ENCODE results near the gene SLC37A4. TPM values are rescaled to one million over a fixed set of nuclear protein-coding genes. Genes with fewer than 3 reads are reported as not detected.

Gene SLC37A4
- total and polyA plus RNA-seq, 2 of the 13 experiments (the other 11 are each of a cell fraction or from before 2014, with no cell fraction given): 43.0 to 56.1 TPM

GRCh38 chr11:119046489-119046888 lies 15.8 kb upstream of the SLC37A4 start:
- H2AFZ ChIP-seq (ENCODE audit: low read length): no peak overlapping the region
- no peaks in the 10 kb centered on the region for H3K9me3 ChIP-seq (ENCODE audit: low read length)
- CTCF ChIA-PET (ENCODE audit: low intra/inter-chr PET ratio, low total read pairs): no interaction called here
- H3K4me2 ChIP-seq (ENCODE audit: low read depth, low read length): no peak overlapping the region
- POLR2A ChIA-PET: interaction anchor here (0.9 kb wide), 1 partner anchor 10 kb away, joined by 3 read pairs; no protein-coding TSS in a partner anchor
- no peaks in the 10 kb centered on the region for H3K79me2 ChIP-seq (ENCODE audit: insufficient read depth, low read length)
- in situ Hi-C loops (cut with HindIII; ENCODE audit: extremely low pct_ligation_motif_present, low pct_unique_long_range_greater_than_20kb): no loop called here
- DNase-seq (ENCODE audit: low spot score) (no peak), FAIRE-seq (no peak), ATAC-seq (no peak)
- no TSS peak for BruUV-seq (replicated peaks)
- no peak overlapping the region for H3K4me3 ChIP-seq (replicated peaks in 1 of 3; ENCODE audit: insufficient read depth in 1 of 3, low read depth in 2 of 3, low read length in 3 of 3)
- intact Hi-C loops (cut with micrococcal nuclease; ENCODE audit: unreplicated experiment): no loop called here
- peaks cover 39 to 47% of the 10 kb centered on the region in 2 experiments for H3K36me3 ChIP-seq (replicated peaks in 1 of 2; ENCODE audit: control insufficient read depth in 1 of 2, insufficient read depth in 2 of 2, low read length in 2 of 2)
- peaks cover 9% of the 10 kb centered on the region; the same call in 1 of the 2 replicates for H3K4me1 ChIP-seq (ENCODE audit: insufficient read depth, low read length)
- H3K27me3 ChIP-seq (ENCODE audit: control insufficient read depth in 1 of 2, insufficient read depth in 2 of 2, low read length in 2 of 2): no peaks in the 10 kb centered on the region; a peak in 1 of 5 replicates
- no peak overlapping the region for H3K27ac ChIP-seq (ENCODE audit: extremely low read length, insufficient read depth, low read length)
- no CpG with 5 or more reads among the region's 6 CpGs for WGBS (ENCODE audit: low lambda C conversion rate)
- peaks cover 3% of the 10 kb centered on the region; the same call in 1 of the 2 replicates for H4K20me1 ChIP-seq (ENCODE audit: insufficient read depth, low read length)
- H3K9ac ChIP-seq (ENCODE audit: insufficient read depth, low read depth, low read length): no peak overlapping the region
- TF ChIP-seq SAP130 (CRISPR knock-in tag; IDR thresholded peaks at IDR 0.05; ENCODE audit: low read depth) (no peak), RBFOX2 (IDR thresholded peaks at IDR 0.05; ENCODE audit: low read depth, low read length) (0 out of 2 replicates have a peak, but pooled peaks have one; percentile 18)

- intact Hi-C loops (cut with micrococcal nuclease; ENCODE audit: unreplicated experiment) (no loop called here), in situ Hi-C loops (cut with HindIII; ENCODE audit: extremely low pct_ligation_motif_present, low pct_unique_long_range_greater_than_20kb) (no loop called here)
- 83% methylated on average over 6 of the region's 6 CpGs for WGBS (ENCODE audit: low lambda C conversion rate)
- CTCF ChIA-PET (ENCODE audit: low intra/inter-chr PET ratio, low total read pairs): no interaction called here
- POLR2A ChIA-PET: interaction anchor here (1.2 to 2.4 kb wide), 2 partner anchors 23 to 26 kb away, joined by 7 to 8 read pairs; partner anchors contain the start of genes RPS25, TRAPPC4 and VPS11
- BruUV-seq (replicated peaks): no TSS peak
- peaks cover 9% of the 10 kb centered on the region; the same call in 1 of the 2 replicates for H3K4me1 ChIP-seq (ENCODE audit: insufficient read depth, low read length)
- H3K27ac ChIP-seq (ENCODE audit: extremely low read length, insufficient read depth, low read length): no peak overlapping the region
- no peak overlapping the region for H3K9ac ChIP-seq (ENCODE audit: insufficient read depth, low read depth, low read length)
- H3K9me3 ChIP-seq (ENCODE audit: low read length): no peaks in the 10 kb centered on the region
- peaks cover 3% of the 10 kb centered on the region; the same call in 1 of the 2 replicates for H4K20me1 ChIP-seq (ENCODE audit: insufficient read depth, low read length)
- no peak for DNase-seq (ENCODE audit: low spot score)
- FAIRE-seq: no peak
- TF ChIP-seq KDM5A (IDR thresholded peaks at IDR 0.05; ENCODE audit: borderline replicate concordance, low read length) (no peak), KLF9 (CRISPR knock-in tag; IDR thresholded peaks at IDR 0.05; ENCODE audit: low read depth) (no peak), ARID2 (CRISPR knock-in tag; IDR thresholded peaks at IDR 0.05; ENCODE audit: borderline replicate concordance) (no peak), MAF1 (CRISPR knock-in tag; IDR thresholded peaks at IDR 0.05; ENCODE audit: borderline replicate concordance) (no peak), ZNF672 (CRISPR knock-in tag; IDR thresholded peaks at IDR 0.05) (no peak), ARHGAP35 (CRISPR knock-in tag; IDR thresholded peaks at IDR 0.05; ENCODE audit: borderline replicate concordance) (no peak), NFE2L2 (IDR thresholded peaks at IDR 0.05; ENCODE audit: low read length) (no peak)
- H3K36me3 ChIP-seq (replicated peaks in 1 of 2; ENCODE audit: control insufficient read depth in 1 of 2, insufficient read depth in 2 of 2, low read length in 2 of 2): peaks cover 29 to 36% of the 10 kb centered on the region in 2 experiments
- no peak overlapping the region for H3K4me2 ChIP-seq (ENCODE audit: low read depth, low read length)
- no peaks in the 10 kb centered on the region; a peak in 1 of 5 replicates for H3K27me3 ChIP-seq (ENCODE audit: control insufficient read depth in 1 of 2, insufficient read depth in 2 of 2, low read length in 2 of 2)
- no peaks in the 10 kb centered on the region for H3K79me2 ChIP-seq (ENCODE audit: insufficient read depth, low read length)
- H3K4me3 ChIP-seq (replicated peaks in 1 of 3; ENCODE audit: insufficient read depth in 1 of 3, low read depth in 2 of 3, low read length in 3 of 3): no peak overlapping the region
- H2AFZ ChIP-seq (ENCODE audit: low read length): no peak overlapping the region
- ATAC-seq: peak; percentile 26
Measured at GRCh38 chr11:119044708-119045107, 14.0 kb upstream of the SLC37A4 start.

All from HepG2 (cell line).